HG02938 (cell line): ENCODE measurements around the gene VWCE.
"Not testable (repeated sequence)": the region's sequence is repeated elsewhere in the genome, so short reads cannot be mapped to it uniquely, and the experiment has no call there.

Experiments used
- ATAC-seq: cut with Tn5 transposase; IDR thresholded peaks from one replicate; pipeline ENCODE4 v1.9.1; 2021; ENCODE audit warnings: mild to moderate bottlenecking, moderate library complexity; ENCODE audit not compliant: unreplicated experiment

VWCE gene

DNA sequence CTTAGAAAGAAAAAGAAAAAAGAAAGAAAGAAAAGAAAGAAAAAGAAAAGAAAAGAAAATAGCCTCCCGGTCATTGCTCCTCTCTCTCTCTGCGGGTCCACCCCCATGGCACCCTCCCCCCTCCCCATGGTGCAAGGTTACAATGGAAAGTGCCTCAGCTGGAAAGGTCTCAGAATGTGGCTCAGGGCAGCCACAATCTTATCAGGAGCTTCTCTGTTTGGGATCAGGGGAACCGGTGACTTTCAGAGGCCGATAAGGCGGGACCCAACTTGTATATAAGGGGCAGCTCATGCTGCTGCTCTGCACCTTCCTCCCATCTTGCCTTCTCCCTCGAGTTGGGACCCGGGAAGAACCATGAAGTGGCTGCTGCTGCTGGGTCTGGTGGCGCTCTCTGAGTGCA, 73.1 kb downstream of the VWCE start, which contains the start of gene PGA4:
PGA4 (plus strand) TSS at position 301 of the 400 bp plus-strand sequence; CDS start at position 355, 54 bp downstream.
- ATAC-seq: not testable (repeated sequence)

GRCh38 chr11:61219016-61219415, 76.1 kb downstream of the VWCE start:
- ATAC-seq: not testable (repeated sequence)

DNA sequence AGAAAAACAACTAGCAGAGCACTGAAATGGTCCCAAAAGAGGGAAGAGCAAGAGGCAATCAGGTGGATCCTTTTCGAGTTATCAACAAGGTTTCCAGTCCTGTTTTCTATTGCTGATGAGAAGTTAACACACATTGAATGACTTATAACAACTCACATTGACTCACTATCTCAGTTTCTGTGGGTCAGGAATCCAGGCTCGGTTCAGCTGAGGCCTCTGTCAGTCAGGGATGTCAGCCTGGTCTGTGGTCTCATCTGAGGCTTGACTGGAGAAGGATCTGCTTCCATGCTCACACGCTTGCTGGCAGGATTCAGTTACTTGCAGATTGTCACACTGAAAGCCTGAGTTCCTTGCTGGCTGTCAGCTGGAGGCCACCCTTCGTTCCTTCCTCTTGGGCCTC, 76.8 kb downstream of the VWCE start:
- ATAC-seq: not testable (repeated sequence)

GRCh38 chr11:61213711-61214324, 81.3 kb downstream of the VWCE start:
- not testable (repeated sequence) for ATAC-seq

GRCh38 chr11:61212202-61212601, 82.9 kb downstream of the VWCE start:
- ATAC-seq: not testable (repeated sequence)

DNA sequence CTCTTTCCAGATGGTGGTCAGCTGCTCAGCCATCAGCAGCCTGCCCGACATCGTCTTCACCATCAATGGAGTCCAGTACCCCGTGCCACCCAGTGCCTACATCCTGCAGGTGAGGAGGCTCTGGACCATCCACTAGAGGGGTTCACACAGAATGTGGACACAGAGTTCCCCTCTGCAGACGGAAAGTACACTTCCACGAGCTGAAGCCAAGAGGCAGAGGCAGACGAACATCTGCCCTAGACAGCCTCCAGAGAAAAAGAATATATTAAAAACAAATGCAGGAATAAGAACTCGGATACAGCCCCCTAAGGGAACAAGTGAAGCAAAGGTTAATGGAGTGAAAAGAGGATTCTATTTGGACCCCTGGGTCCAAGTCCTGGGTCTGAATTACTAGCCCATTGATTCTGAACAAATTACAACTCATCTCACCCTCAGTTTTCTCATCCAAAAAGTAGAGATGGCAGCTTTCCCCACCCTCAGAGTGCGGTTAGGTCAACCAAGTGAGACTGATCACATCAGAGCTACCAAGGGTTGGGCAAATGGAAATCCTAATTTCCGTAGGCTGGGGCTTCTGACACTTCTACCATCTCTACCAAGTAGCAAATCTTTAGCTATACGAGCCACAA, 83.7 kb downstream of the VWCE start:
- ATAC-seq: not testable (repeated sequence)

DNA sequence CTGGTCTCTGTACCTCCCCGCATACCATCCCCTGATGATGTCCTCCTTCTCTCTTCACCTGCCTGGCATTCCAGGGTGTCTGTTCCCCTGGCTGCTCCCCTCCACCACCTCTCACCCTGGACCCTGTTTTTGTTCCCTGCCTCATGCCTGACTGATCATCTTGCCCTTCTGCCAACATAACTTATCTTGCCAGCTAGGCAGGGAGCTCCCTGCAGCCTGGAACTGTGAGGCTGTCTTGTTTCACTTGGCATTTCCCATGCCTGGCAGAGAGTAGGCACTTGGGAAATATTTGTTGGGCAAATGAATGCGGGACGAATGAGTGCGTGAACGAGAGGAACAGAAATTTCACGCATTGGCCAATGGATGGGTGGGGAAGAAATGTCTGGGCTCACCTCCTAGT, 84.5 kb downstream of the VWCE start:
- ATAC-seq: not testable (repeated sequence)
